Measurements from ENCODE around the gene TECPR2.

TECPR2 gene

DNA sequence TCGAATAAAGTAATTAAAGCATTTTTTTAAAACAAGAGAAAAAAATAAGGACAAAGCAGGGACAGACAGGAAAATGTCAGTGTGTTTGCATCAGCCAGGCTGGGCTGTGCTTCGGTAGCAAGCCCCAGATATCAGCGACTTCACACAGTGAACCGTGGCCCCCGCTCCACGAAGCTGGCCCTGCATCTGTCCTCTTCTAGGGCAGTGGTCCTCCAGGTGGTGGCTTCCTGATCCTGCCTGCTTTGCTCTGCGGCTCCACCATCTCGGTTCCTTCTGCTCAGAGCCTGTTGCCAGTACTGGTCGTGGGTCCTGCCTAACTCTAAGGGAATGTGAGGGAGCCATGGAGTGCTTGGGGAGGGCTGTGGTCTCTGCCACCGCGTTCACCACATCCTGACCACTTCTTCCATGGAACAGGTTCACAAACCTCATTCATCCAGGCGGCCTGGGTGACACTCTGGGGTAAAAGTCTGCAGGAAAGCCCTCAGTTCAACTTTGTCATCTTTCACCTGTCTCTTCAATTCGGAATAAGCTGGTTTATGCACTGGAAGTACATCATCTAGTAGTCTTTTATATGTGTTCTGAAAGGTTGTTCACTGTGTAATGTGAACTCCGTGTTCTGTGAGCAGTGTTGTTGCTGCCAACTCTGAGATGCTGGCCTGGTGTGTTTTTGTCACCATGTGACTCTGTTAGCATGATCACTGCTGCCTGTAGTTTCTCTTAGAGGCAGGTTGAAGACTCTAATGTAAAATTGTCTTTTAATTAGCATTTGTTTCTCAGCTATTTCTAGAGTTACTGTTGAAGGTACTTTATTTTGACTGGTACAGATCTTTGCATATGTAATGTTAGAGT lies 99.0 kb downstream of the TECPR2 start:
- no peak overlapping the region for H3K4me3 ChIP-seq (ENCODE audit: low read depth, low read length)
- DNase-seq (ENCODE audit: low read depth): no peak
- TF ChIP-seq CTCF (IDR thresholded peaks at IDR 0.05; ENCODE audit: low read depth, low read length, missing control alignments): no peak

DNA sequence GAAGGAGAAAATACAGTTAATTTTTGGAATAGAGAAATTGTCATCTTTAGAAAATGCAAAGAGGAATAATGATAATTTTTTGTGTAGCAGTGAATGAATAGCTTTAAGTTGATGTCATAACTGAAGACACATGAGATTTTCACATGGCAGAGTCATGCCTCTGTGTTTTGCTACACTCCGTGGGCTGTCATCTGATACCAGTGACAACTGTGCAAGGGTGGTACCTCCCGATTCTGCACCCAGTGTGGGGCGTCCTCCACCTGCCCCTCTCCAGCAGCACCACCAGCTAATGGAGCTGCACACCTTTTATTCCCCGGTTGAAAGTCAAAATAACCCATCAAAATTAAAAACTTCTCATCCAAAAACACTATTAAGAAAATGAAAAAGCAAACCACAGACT lies 99.7 kb downstream of the TECPR2 start:
- TF ChIP-seq CTCF (IDR thresholded peaks at IDR 0.05; ENCODE audit: low read depth, low read length, missing control alignments): no peak
- no peak for DNase-seq (ENCODE audit: low read depth)
- H3K4me3 ChIP-seq (ENCODE audit: low read depth, low read length): no peak overlapping the region

DNA sequence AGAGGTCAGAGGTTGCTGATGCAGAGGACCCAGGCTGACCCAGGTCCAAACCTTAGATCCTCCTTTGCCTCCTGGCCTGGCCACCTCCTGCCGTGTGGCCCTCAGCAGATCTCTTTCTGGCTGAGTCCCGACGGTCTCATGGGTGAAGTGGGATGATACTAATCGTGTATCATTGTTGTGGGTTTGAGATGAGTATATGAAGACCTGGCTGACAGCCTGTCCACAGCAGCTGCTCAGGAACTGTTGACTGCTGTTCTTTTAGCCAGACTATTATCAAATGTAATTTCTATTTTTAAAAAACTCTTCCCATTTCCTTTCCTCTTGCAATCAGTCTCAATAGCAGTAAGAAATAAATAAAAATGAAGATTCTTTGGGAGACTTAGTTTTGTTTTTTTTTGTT lies 101.3 kb downstream of the TECPR2 start:
- H3K4me3 ChIP-seq (ENCODE audit: low read depth, low read length): no peak overlapping the region
- DNase-seq (ENCODE audit: low read depth): no peak
- no peak for TF ChIP-seq CTCF (IDR thresholded peaks at IDR 0.05; ENCODE audit: low read depth, low read length, missing control alignments)

DNA sequence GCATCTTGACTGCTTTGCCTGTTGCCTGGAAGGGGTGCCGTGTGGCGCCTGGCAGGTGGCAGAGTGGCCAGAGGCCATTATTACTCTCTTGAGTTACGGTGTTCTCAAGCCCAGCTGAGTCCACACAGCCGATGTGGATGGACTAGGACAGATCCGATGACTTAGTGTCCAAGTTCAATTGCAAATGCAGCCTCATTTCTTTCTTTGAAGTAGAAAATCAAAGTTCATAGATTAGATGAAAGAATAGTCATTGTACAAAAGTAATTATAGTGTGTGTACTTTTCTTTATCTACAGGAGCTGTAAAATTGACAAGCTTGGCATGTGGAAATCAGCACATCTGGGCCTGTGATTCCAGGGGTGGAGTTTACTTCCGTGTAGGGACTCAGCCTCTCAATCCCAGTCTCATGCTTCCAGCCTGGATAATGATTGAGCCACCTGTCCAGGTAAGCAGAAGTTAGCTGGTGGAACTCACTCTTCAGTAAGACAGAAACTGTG lies 102.2 kb downstream of the TECPR2 start:
- H3K4me3 ChIP-seq (ENCODE audit: low read depth, low read length): no peak overlapping the region
- no peak for TF ChIP-seq CTCF (IDR thresholded peaks at IDR 0.05; ENCODE audit: low read depth, low read length, missing control alignments)
- no peak for DNase-seq (ENCODE audit: low read depth)

DNA sequence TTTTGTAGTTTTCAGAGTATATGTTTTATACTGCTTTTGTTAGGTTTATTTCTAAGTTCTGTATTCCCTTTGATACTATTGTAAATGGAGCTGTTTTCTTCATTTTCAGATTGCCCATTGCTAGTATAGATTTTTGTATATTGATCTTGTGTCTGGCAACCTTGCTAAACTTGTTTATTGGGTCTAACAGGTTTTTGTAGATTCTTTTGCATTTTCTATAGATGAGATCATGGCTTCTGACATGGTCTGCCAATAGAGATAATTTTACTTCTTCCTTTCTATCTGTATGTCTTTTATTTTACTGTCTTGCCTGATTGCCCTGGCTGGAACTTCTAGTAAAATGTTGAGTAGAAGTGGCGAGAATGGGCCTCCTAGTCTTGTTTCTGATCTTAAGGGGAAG lies 106.5 kb downstream of the TECPR2 start:
- TF ChIP-seq CTCF (IDR thresholded peaks at IDR 0.05; ENCODE audit: low read depth, low read length, missing control alignments): no peak
- no peak overlapping the region for H3K4me3 ChIP-seq (ENCODE audit: low read depth, low read length)
- no peak for DNase-seq (ENCODE audit: low read depth)

DNA sequence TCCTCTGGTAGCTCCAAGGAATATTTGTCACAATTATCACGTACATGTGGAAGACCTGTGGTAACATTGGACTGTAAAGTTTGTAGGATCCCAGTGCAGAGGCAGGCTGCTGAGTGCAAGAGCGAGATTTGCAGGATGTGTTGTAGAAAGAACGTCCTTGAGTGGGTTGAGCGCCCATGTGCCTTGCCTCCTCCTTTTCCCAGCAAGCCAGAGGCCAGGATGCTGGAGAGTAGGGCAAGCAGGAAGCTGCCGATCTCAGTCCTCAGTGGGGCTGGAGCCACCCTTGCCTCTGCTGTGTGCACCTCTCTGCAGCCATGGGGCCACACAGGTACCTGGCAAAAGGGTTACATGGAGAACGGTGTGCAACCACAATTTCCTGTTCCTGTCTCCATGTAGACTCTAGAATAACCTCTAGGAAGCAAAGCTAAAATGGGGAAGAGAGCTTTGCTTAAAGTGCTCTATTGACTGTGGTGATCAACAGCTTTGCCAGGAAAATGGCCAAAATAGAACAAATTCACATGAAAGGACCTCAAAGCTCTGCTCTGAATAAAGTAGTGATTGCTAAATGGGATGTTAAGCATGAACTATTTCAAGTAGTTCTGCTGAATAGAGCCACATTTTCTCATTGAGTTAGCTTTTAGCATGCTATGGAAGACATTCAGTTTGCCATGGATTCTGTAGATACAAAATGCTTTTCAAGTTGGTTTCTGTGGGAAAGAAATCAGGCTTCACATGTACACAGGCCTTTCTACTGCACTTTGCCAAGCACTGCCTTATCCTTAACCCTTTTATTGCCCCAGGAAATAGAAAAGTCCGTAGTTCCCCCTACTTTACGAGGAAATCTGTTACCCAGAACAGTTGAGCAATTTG lies 109.4 kb downstream of the TECPR2 start:
- H3K4me3 ChIP-seq (ENCODE audit: low read depth, low read length): no peak overlapping the region
- DNase-seq (ENCODE audit: low read depth): no peak
- no peak for TF ChIP-seq CTCF (IDR thresholded peaks at IDR 0.05; ENCODE audit: low read depth, low read length, missing control alignments)

Measured in GM12864 (cell line).